ENCODE measurements around the gene CCDC88A. TPM values are rescaled to one million over a fixed set of nuclear protein-coding genes. Genes with fewer than 3 reads are reported as not detected.

CCDC88A gene
- total RNA-seq, 1 donor from 2014 or later: 48.5 TPM

- Histone ChIP-seq H3K27ac (ENCODE audit: low read depth, low read length) (no peak overlapping the region), H3K27me3 (ENCODE audit: control insufficient read depth in 3 of 3, insufficient read depth in 3 of 3, low read length in 3 of 3) (no peaks in the 10 kb centered on the region), H3K4me1 (ENCODE audit: control insufficient read depth in 3 of 3, insufficient read depth in 3 of 3, low read length in 3 of 3) (no peaks in the 10 kb centered on the region), H3K9ac (ENCODE audit: low read depth in 1 of 3, low read length in 3 of 3) (no peak overlapping the region), H3K4me3 (ENCODE audit: low read length in 3 of 3) (no peak overlapping the region), H3K36me3 (ENCODE audit: control insufficient read depth in 3 of 3, insufficient read depth in 3 of 3, low read length in 3 of 3) (peaks cover 0 to 2% (median 0%) of the 10 kb centered on the region in 3 donors), H3K9me3 (ENCODE audit: control insufficient read depth in 3 of 3, low read length in 3 of 3) (no peaks in the 10 kb centered on the region)
These were observed 10.5 kb downstream of the CCDC88A start for GRCh38 chr2:55408918-55409868.

DNA sequence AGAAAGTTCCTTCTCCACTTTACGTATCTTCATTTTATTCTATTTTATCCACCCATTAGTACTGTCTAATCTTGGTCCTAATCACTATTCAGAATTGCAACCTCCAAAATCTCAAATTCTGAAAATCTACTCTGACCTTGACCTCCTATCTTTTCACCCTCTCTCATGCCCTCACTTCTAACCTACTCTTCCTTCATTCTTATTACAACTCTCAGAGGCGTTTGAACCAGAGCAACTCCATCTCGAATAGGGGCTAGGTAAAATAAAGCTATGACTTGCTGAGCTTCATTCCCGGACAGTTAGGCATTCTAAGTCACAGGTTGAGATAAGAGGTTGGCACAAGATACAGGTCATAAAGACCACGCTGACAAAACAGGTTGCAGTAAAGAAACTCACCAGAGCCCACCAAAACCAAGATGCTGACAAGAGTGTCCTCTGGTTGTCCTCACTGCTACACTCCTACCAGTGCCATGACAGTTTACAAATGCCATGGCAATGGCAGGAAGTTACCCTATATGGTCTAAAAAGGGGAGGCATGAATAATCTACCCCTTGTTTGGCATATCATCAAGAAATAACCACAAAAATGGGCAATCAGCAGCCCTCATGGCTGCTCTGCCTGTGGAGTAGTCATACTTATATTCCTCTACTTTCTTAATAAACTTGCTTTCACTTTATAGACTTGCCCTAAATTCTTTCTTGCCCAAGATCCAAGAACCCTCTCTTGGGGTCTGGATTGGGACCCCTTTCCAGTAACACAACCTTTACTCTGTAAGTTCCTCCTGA, 11.4 kb downstream of the CCDC88A start:
- peaks cover 0 to 2% (median 0%) of the 10 kb centered on the region in 3 donors for H3K36me3 ChIP-seq (ENCODE audit: control insufficient read depth in 3 of 3, insufficient read depth in 3 of 3, low read length in 3 of 3)
- no peak overlapping the region for H3K27ac ChIP-seq (ENCODE audit: low read depth, low read length)
- no peaks in the 10 kb centered on the region for H3K4me1 ChIP-seq (ENCODE audit: control insufficient read depth in 3 of 3, insufficient read depth in 3 of 3, low read length in 3 of 3)
- H3K9ac ChIP-seq (ENCODE audit: low read depth in 1 of 3, low read length in 3 of 3): no peak overlapping the region
- no peak overlapping the region for H3K4me3 ChIP-seq (ENCODE audit: low read length in 3 of 3)
- H3K9me3 ChIP-seq (ENCODE audit: control insufficient read depth in 3 of 3, low read length in 3 of 3): no peaks in the 10 kb centered on the region
- no peaks in the 10 kb centered on the region for H3K27me3 ChIP-seq (ENCODE audit: control insufficient read depth in 3 of 3, insufficient read depth in 3 of 3, low read length in 3 of 3)

GRCh38 chr2:55405116-55405515, 14.5 kb downstream of the CCDC88A start:
- Histone ChIP-seq H3K4me1 (ENCODE audit: control insufficient read depth in 3 of 3, insufficient read depth in 3 of 3, low read length in 3 of 3) (no peaks in the 10 kb centered on the region), H3K36me3 (ENCODE audit: control insufficient read depth in 3 of 3, insufficient read depth in 3 of 3, low read length in 3 of 3) (no peaks in the 10 kb centered on the region), H3K9ac (ENCODE audit: low read depth in 1 of 3, low read length in 3 of 3) (no peak overlapping the region), H3K4me3 (ENCODE audit: low read length in 3 of 3) (no peak overlapping the region), H3K27ac (ENCODE audit: low read depth, low read length) (no peak overlapping the region), H3K27me3 (ENCODE audit: control insufficient read depth in 3 of 3, insufficient read depth in 3 of 3, low read length in 3 of 3) (no peaks in the 10 kb centered on the region), H3K9me3 (ENCODE audit: control insufficient read depth in 3 of 3, low read length in 3 of 3) (no peaks in the 10 kb centered on the region)

- H3K9me3 ChIP-seq (ENCODE audit: control insufficient read depth in 3 of 3, low read length in 3 of 3): no peaks in the 10 kb centered on the region
- no peaks in the 10 kb centered on the region for H3K27me3 ChIP-seq (ENCODE audit: control insufficient read depth in 3 of 3, insufficient read depth in 3 of 3, low read length in 3 of 3)
- H3K4me1 ChIP-seq (ENCODE audit: control insufficient read depth in 3 of 3, insufficient read depth in 3 of 3, low read length in 3 of 3): no peaks in the 10 kb centered on the region
- H3K27ac ChIP-seq (ENCODE audit: low read depth, low read length): no peak overlapping the region
- no peak overlapping the region for H3K9ac ChIP-seq (ENCODE audit: low read depth in 1 of 3, low read length in 3 of 3)
- H3K36me3 ChIP-seq (ENCODE audit: control insufficient read depth in 3 of 3, insufficient read depth in 3 of 3, low read length in 3 of 3): no peaks in the 10 kb centered on the region
- H3K4me3 ChIP-seq (ENCODE audit: low read length in 3 of 3): no peak overlapping the region
These were observed 16.2 kb downstream of the CCDC88A start for GRCh38 chr2:55403256-55403998.

DNA sequence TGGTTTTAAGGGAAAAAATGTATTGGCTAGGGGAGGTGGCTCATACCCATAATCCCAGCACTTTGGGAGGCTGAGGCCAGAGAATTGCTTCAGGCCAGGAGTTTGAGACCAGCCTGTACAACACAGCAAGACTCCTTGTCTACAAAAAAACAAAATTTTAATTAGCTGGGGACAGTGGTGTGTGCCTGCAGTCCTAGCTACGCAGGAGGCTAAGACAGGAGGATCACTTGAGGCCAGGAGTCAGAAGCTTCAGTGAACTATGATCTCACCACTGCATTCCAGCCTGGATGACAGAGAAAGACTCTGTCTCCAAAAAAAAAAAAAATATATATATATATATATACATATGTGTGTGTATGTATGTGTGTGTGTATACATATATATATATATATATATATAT, 18.5 kb downstream of the CCDC88A start:
- Histone ChIP-seq H3K9me3 (ENCODE audit: control insufficient read depth in 3 of 3, low read length in 3 of 3) (no peaks in the 10 kb centered on the region), H3K27ac (ENCODE audit: low read depth, low read length) (no peak overlapping the region), H3K4me3 (ENCODE audit: low read length in 3 of 3) (no peak overlapping the region), H3K9ac (ENCODE audit: low read depth in 1 of 3, low read length in 3 of 3) (no peak overlapping the region), H3K4me1 (ENCODE audit: control insufficient read depth in 3 of 3, insufficient read depth in 3 of 3, low read length in 3 of 3) (no peaks in the 10 kb centered on the region), H3K27me3 (ENCODE audit: control insufficient read depth in 3 of 3, insufficient read depth in 3 of 3, low read length in 3 of 3) (no peaks in the 10 kb centered on the region), H3K36me3 (ENCODE audit: control insufficient read depth in 3 of 3, insufficient read depth in 3 of 3, low read length in 3 of 3) (no peaks in the 10 kb centered on the region)

- H3K27me3 ChIP-seq (ENCODE audit: control insufficient read depth in 3 of 3, insufficient read depth in 3 of 3, low read length in 3 of 3): no peaks in the 10 kb centered on the region
- H3K36me3 ChIP-seq (ENCODE audit: control insufficient read depth in 3 of 3, insufficient read depth in 3 of 3, low read length in 3 of 3): no peaks in the 10 kb centered on the region
- H3K4me1 ChIP-seq (ENCODE audit: control insufficient read depth in 3 of 3, insufficient read depth in 3 of 3, low read length in 3 of 3): no peaks in the 10 kb centered on the region
- no peak overlapping the region for H3K27ac ChIP-seq (ENCODE audit: low read depth, low read length)
- no peak overlapping the region for H3K4me3 ChIP-seq (ENCODE audit: low read length in 3 of 3)
- no peaks in the 10 kb centered on the region for H3K9me3 ChIP-seq (ENCODE audit: control insufficient read depth in 3 of 3, low read length in 3 of 3)
- H3K9ac ChIP-seq (ENCODE audit: low read depth in 1 of 3, low read length in 3 of 3): no peak overlapping the region
These were observed 19.3 kb downstream of the CCDC88A start for GRCh38 chr2:55400332-55400731.

DNA sequence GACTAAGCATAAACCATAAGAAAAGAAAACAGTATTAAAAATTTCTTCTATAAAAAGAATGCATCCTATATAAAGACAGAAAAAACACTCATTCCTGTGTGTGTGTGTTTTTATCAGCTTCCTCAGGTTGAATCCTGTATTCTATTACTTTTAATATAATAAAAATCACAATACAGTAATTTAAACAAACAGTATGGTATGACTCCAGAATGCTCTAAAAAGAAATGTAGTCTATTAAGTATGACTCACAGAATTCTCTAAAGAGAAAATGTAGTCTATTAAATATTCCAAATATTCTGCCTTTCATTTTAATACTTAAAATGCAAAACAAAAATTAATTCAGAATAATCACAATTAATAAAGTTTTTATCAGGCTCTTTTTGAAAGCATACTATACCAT, 19.8 kb downstream of the CCDC88A start:
- H3K4me1 ChIP-seq (ENCODE audit: control insufficient read depth in 3 of 3, insufficient read depth in 3 of 3, low read length in 3 of 3): no peaks in the 10 kb centered on the region
- no peak overlapping the region for H3K9ac ChIP-seq (ENCODE audit: low read depth in 1 of 3, low read length in 3 of 3)
- H3K36me3 ChIP-seq (ENCODE audit: control insufficient read depth in 3 of 3, insufficient read depth in 3 of 3, low read length in 3 of 3): no peaks in the 10 kb centered on the region
- no peak overlapping the region for H3K27ac ChIP-seq (ENCODE audit: low read depth, low read length)
- H3K9me3 ChIP-seq (ENCODE audit: control insufficient read depth in 3 of 3, low read length in 3 of 3): no peaks in the 10 kb centered on the region
- no peak overlapping the region for H3K4me3 ChIP-seq (ENCODE audit: low read length in 3 of 3)
- no peaks in the 10 kb centered on the region for H3K27me3 ChIP-seq (ENCODE audit: control insufficient read depth in 3 of 3, insufficient read depth in 3 of 3, low read length in 3 of 3)

GRCh38 chr2:55395724-55396605, 23.7 kb downstream of the CCDC88A start:
- Histone ChIP-seq H3K27ac (ENCODE audit: low read depth, low read length) (no peak overlapping the region), H3K4me1 (ENCODE audit: control insufficient read depth in 3 of 3, insufficient read depth in 3 of 3, low read length in 3 of 3) (no peaks in the 10 kb centered on the region), H3K27me3 (ENCODE audit: control insufficient read depth in 3 of 3, insufficient read depth in 3 of 3, low read length in 3 of 3) (no peaks in the 10 kb centered on the region), H3K9me3 (ENCODE audit: control insufficient read depth in 3 of 3, low read length in 3 of 3) (no peaks in the 10 kb centered on the region), H3K4me3 (ENCODE audit: low read length in 3 of 3) (no peak overlapping the region), H3K9ac (ENCODE audit: low read depth in 1 of 3, low read length in 3 of 3) (no peak overlapping the region), H3K36me3 (ENCODE audit: control insufficient read depth in 3 of 3, insufficient read depth in 3 of 3, low read length in 3 of 3) (no peaks in the 10 kb centered on the region)

DNA sequence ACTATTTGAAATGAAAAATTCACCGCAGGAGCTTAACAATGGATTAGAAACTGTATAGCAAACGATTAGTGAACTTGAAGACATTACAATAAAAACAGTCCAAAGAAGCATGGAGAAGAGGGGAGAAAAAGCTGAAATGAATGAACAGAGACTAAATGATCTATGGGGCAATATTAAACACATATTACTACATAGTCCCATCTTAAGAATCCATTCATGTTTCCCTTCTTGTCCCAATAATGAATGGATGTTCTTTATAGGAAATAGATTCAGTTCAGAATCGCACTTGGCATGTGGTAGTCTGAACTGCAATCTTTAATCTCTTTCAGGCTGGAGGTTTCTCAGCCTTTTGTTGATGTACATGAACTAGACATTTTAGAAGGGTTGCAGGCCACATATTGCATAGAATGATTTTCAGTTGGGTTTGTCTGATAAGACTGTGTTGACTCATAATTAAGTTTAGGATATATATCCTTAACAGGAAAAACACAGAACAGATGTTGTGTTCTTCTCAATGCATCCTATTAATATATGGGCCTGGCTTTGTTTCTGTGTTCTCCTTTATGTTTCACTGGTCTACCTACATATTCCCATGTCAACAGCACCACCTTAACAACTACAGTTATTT, 27.9 kb downstream of the CCDC88A start:
- H3K9ac ChIP-seq (ENCODE audit: low read depth in 1 of 3, low read length in 3 of 3): no peak overlapping the region
- no peaks in the 10 kb centered on the region for H3K36me3 ChIP-seq (ENCODE audit: control insufficient read depth in 3 of 3, insufficient read depth in 3 of 3, low read length in 3 of 3)
- no peaks in the 10 kb centered on the region for H3K4me1 ChIP-seq (ENCODE audit: control insufficient read depth in 3 of 3, insufficient read depth in 3 of 3, low read length in 3 of 3)
- no peaks in the 10 kb centered on the region for H3K9me3 ChIP-seq (ENCODE audit: control insufficient read depth in 3 of 3, low read length in 3 of 3)
- no peak overlapping the region for H3K27ac ChIP-seq (ENCODE audit: low read depth, low read length)
- H3K4me3 ChIP-seq (ENCODE audit: low read length in 3 of 3): no peak overlapping the region
- H3K27me3 ChIP-seq (ENCODE audit: control insufficient read depth in 3 of 3, insufficient read depth in 3 of 3, low read length in 3 of 3): no peaks in the 10 kb centered on the region

All from skeletal muscle tissue (tissue), 4 donors.